GM18951 (cell line): ENCODE data around the gene SLC37A1.

Source experiments
- POLR2A ChIP-seq: IDR thresholded peaks from 4 replicates; pipeline ENCODE4 v1.6.1; 2011; ENCODE audit warnings: mild to moderate bottlenecking; ENCODE audit not compliant: insufficient read length, insufficient read depth; ENCODE audit errors: extremely low read depth
- in situ Hi-C: fragments of 300-500 bp; cut with MboI; formaldehyde crosslinking; loops from one replicate; pipeline ENCODE4 v1.12.0; 2022; ENCODE audit warnings: low sequenced_read_pairs, mixed read lengths, inconsistent platforms; ENCODE audit not compliant: unreplicated experiment

The SLC37A1 gene

GRCh38 chr21:42548687-42549406 lies 35.2 kb downstream of the SLC37A1 start:
- TF ChIP-seq POLR2A = no peak
- in situ Hi-C loops = no loop called here

GRCh38 chr21:42550817-42551216 lies 37.2 kb downstream of the SLC37A1 start:
- TF ChIP-seq POLR2A = no peak
- in situ Hi-C loops = no loop called here

GRCh38 chr21:42552407-42553336 lies 39.0 kb downstream of the SLC37A1 start:
- TF ChIP-seq POLR2A = no peak
- in situ Hi-C loops = no loop called here

GRCh38 chr21:42553435-42553834 lies 39.8 kb downstream of the SLC37A1 start:
- in situ Hi-C loops = no loop called here
- no peak for TF ChIP-seq POLR2A

- TF ChIP-seq POLR2A = no peak
- in situ Hi-C loops = no loop called here
Observed at GRCh38 chr21:42554251-42554961, 40.8 kb downstream of the SLC37A1 start.

GRCh38 chr21:42555756-42556438 lies 42.2 kb downstream of the SLC37A1 start:
- in situ Hi-C loops = no loop called here
- no peak for TF ChIP-seq POLR2A

GRCh38 chr21:42556476-42556875 lies 42.8 kb downstream of the SLC37A1 start:
- no peak for TF ChIP-seq POLR2A
- in situ Hi-C loops = no loop called here

GRCh38 chr21:42556960-42557359 lies 43.3 kb downstream of the SLC37A1 start:
- TF ChIP-seq POLR2A = no peak
- in situ Hi-C loops = no loop called here

GRCh38 chr21:42557420-42557819 lies 43.8 kb downstream of the SLC37A1 start:
- no peak for TF ChIP-seq POLR2A
- in situ Hi-C loops = no loop called here

GRCh38 chr21:42558368-42558767 lies 44.7 kb downstream of the SLC37A1 start:
- in situ Hi-C loops = no loop called here
- TF ChIP-seq POLR2A = no peak

- TF ChIP-seq POLR2A = no peak
- in situ Hi-C loops = no loop called here
Observed at GRCh38 chr21:42558846-42559245, 45.2 kb downstream of the SLC37A1 start.

GRCh38 chr21:42559326-42559725 lies 45.7 kb downstream of the SLC37A1 start:
- in situ Hi-C loops = no loop called here
- TF ChIP-seq POLR2A = no peak
